Mammary epithelial cell (primary cell): ENCODE data around the gene NMT1.

Experiments
- EZH2 ChIP-seq: IDR thresholded peaks from 2 replicates; pipeline ENCODE4 v1.6.1; 2012; ENCODE audit warnings: low read length, inconsistent platforms, borderline replicate concordance
- TF ChIP-seq, protein P1 (sequence below), 2 donors: IDR thresholded peaks in 1 of 2; conservative IDR thresholded peaks in 1 of 2; 2 replicates each; pipeline ENCODE4 v1.5.1; 2011 to 2012; ENCODE audit warnings: inconsistent platforms in 2 of 2, low read length in 2 of 2, mild to moderate bottlenecking in 2 of 2, control low read depth in 1 of 2, low read depth in 1 of 2; ENCODE audit not compliant: insufficient read depth in 1 of 2; ENCODE audit errors: extremely low read depth in 1 of 2

DNA sequence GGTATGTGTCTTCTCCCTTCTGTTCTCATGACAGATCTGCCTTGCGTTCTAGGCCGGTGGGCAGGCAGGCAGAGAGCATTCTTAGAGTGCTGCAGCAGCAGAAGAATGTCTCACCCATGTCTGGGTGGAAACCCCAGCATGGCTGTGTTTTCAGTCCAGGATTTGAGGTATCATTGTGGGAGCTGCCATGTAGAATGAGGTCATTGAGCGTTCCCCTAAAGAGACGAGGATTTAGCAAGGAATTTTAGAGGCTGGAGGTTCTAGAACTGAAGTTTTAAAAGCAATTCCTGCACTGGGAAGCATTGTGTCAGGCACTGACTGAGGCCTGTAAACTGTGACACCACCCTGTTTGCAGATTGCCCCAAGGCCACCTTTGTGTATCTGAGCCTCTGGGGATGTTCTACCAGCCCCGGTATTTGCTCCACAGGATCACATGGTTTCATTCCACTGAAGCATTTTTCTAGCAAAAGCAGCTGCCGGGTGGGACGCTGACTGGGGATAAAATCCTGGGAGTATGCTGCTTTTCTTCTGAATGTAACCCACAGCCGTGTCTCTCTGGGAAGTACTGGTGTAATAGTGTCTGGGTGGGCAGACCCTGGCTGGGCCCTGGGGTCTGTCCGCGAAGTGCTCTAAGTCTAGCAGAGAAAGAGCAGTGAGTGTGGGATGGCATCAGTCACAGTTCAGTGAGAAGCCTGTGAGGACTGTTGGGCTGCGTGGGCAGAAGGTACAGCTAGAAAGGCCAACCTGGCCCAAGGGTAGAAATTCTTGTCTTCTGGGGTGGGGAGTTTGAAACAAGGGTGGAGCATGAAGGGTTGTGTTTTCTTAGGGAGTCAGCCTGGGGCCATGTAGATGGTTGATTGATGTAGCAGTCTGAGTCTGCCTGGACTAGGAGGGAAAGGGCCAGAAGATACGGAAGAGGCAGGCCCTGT lies 41.0 kb downstream of the NMT1 start:
- TF ChIP-seq, protein P1, sequence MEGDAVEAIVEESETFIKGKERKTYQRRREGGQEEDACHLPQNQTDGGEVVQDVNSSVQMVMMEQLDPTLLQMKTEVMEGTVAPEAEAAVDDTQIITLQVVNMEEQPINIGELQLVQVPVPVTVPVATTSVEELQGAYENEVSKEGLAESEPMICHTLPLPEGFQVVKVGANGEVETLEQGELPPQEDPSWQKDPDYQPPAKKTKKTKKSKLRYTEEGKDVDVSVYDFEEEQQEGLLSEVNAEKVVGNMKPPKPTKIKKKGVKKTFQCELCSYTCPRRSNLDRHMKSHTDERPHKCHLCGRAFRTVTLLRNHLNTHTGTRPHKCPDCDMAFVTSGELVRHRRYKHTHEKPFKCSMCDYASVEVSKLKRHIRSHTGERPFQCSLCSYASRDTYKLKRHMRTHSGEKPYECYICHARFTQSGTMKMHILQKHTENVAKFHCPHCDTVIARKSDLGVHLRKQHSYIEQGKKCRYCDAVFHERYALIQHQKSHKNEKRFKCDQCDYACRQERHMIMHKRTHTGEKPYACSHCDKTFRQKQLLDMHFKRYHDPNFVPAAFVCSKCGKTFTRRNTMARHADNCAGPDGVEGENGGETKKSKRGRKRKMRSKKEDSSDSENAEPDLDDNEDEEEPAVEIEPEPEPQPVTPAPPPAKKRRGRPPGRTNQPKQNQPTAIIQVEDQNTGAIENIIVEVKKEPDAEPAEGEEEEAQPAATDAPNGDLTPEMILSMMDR (conservative IDR thresholded peaks at IDR 0.05 in 1 of 2, IDR thresholded peaks at IDR 0.05 in 1 of 2; ENCODE audit: extremely low read depth in 1 of 2, insufficient read depth in 1 of 2, low read depth in 1 of 2, low read length in 2 of 2): no peak
- TF ChIP-seq EZH2: no peak
